PC-3 (cell line): ENCODE measurements around the gene TAF5L. TPM values are rescaled to one million over a fixed set of nuclear protein-coding genes. Genes with fewer than 3 reads are reported as not detected.

Source experiments
- ATAC-seq: fragments of 200-7000 bp; cut with Tn5 transposase; 2 replicates; pipeline ENCODE4 v1.9.1; 2020; ENCODE audit warnings: mild to moderate bottlenecking, moderate library complexity
- BruUV-seq: library from RNA; stranded (reverse); fragments of 400-500 nt; replicated peaks from 2 replicates; lab custom pipeline; 2021; lab: Mats Ljungman, UMichigan
- CTCF ChIA-PET: fragments of 300-600 bp; sonication (Branson Sonifier 250); formaldehyde crosslinking; loops from one replicate; lab custom pipeline; 2022; ENCODE audit warnings: antibody characterized with exemption; lab: Charles Lee
- POLR2A ChIA-PET: fragments of 300-600 bp; sonication (Branson Sonifier 250); formaldehyde crosslinking; loops from one replicate; lab custom pipeline; 2022; ENCODE audit warnings: antibody characterized with exemption; ENCODE audit not compliant: unreplicated experiment; lab: Charles Lee
- DNase-seq: peaks from one replicate; pipeline ENCODE4 v3.0.0-alpha.2; 2015
- H2AFZ ChIP-seq: fragments of 300-600 bp; sonication (generic); 2 replicates; pipeline ENCODE4 v1.6.0; 2016; ENCODE audit warnings: antibody characterized with exemption, low read length
- H3F3A ChIP-seq: fragments of 300-600 bp; sonication (generic); one replicate; pipeline ENCODE4 v1.6.0; 2017; ENCODE audit warnings: antibody characterized with exemption, low read length, control low read depth, mild to moderate bottlenecking; ENCODE audit not compliant: unreplicated experiment
- H3K27ac ChIP-seq: fragments of 300-600 bp; sonication (generic); 2 replicates; pipeline ENCODE4 v1.5.1; 2016; ENCODE audit warnings: mild to moderate bottlenecking, low read length
- H3K27me3 ChIP-seq: fragments of 300-600 bp; sonication (generic); 2 replicates; pipeline ENCODE4 v1.6.1; 2016; ENCODE audit warnings: low read length, mixed read lengths
- H3K36me3 ChIP-seq: fragments of 300-600 bp; sonication (generic); 2 replicates; pipeline ENCODE4 v1.6.1; 2016; ENCODE audit warnings: low read depth, mixed run types, low read length, mixed read lengths
- H3K4me1 ChIP-seq: fragments of 300-600 bp; sonication (generic); 2 replicates; pipeline ENCODE4 v1.5.1; 2016; ENCODE audit warnings: low read length; ENCODE audit not compliant: insufficient read depth
- H3K4me2 ChIP-seq: fragments of 300-600 bp; sonication (generic); 2 replicates; pipeline ENCODE4 v1.6.0; 2016; ENCODE audit warnings: low read length
- H3K4me3 ChIP-seq: fragments of 300-600 bp; sonication (generic); 2 replicates; pipeline ENCODE4 v1.5.1; 2016; ENCODE audit warnings: mild to moderate bottlenecking, low read length, mixed read lengths
- H3K79me2 ChIP-seq: fragments of 300-600 bp; sonication (generic); 2 replicates; pipeline ENCODE4 v1.6.1; 2017; ENCODE audit warnings: low read length, mixed read lengths
- H3K9ac ChIP-seq: fragments of 300-600 bp; sonication (generic); 2 replicates; pipeline ENCODE4 v1.6.0; 2016; ENCODE audit warnings: mild to moderate bottlenecking, low read length
- H3K9me2 ChIP-seq: fragments of 300-600 bp; sonication (generic); replicated peaks from 2 replicates; pipeline ENCODE4 v1.6.1; 2016; ENCODE audit warnings: mixed run types, low read length, mixed read lengths
- H3K9me3 ChIP-seq: fragments of 300-600 bp; sonication (generic); 2 replicates; pipeline ENCODE4 v1.6.1; 2016; ENCODE audit warnings: low read length, mixed read lengths
- H4K20me1 ChIP-seq: fragments of 300-600 bp; sonication (generic); 2 replicates; pipeline ENCODE4 v1.6.1; 2016; ENCODE audit warnings: low read length, mixed read lengths
- CTCF ChIP-seq: fragments of 300-600 bp; sonication (generic); conservative IDR thresholded peaks from 2 replicates; pipeline ENCODE4 v1.5.1; 2017; ENCODE audit warnings: antibody characterized with exemption, low read depth, mild to moderate bottlenecking, low read length
- EZH2 ChIP-seq: fragments of 300-600 bp; sonication (generic); IDR thresholded peaks from one replicate; pipeline ENCODE4 v1.6.1; 2017; ENCODE audit warnings: antibody characterized with exemption, mild to moderate bottlenecking, low read length; ENCODE audit not compliant: unreplicated experiment
- EZH2phosphoT487 ChIP-seq: fragments of 300-600 bp; sonication (generic); IDR thresholded peaks from 2 replicates; pipeline ENCODE4 v1.6.1; 2018; ENCODE audit warnings: mild to moderate bottlenecking, antibody characterized with exemption, low read length, borderline replicate concordance
- intact Hi-C: fragments of 100-400 bp; cut with micrococcal nuclease; formaldehyde crosslinking; loops from 2 replicates; pipeline ENCODE4 v1.9.0; 2023
- total RNA-seq: library from RNA; depleted of rRNA; stranded (reverse); fragments of >200 nt; gene quantifications from 2 replicates; pipeline ENCODE4 v1.2.3, GENCODE V29; 2014

TAF5L gene
- total RNA-seq, 1 experiment from 2014 or later, result 24.2 TPM

GRCh38 chr1:229558460-229559335 is 67.2 kb downstream of the TAF5L start, which contains the start of gene ABCB10:
TSS of gene ABCB10 (minus strand) at chr1:229558707. CDS start at chr1:229558652, 55 bp downstream.
- BruUV-seq, result no TSS peak
- Histone ChIP-seq H3F3A (no peaks in the 10 kb centered on the region), H3K79me2 (peaks cover 41% of the 10 kb centered on the region), H2AFZ (peak within 1 kb of the TSS; percentile 94), H3K9ac (peak within 1 kb of the TSS; percentile 79), H3K27ac (peak within 1 kb of the TSS; percentile 43), H3K27me3 (no peaks in the 10 kb centered on the region), H3K4me1 (peaks cover 23% of the 10 kb centered on the region), H3K9me3 (no peaks in the 10 kb centered on the region), H3K4me2 (peak within 1 kb of the TSS; percentile 95), H4K20me1 (no peaks in the 10 kb centered on the region), H3K4me3 (peak within 1 kb of the TSS; percentile 91), H3K9me2 (no peaks in the 10 kb centered on the region), H3K36me3 (no peaks in the 10 kb centered on the region)
- ATAC-seq (peak; percentile 86), DNase-seq (peak; percentile 100)
- intact Hi-C loops, result loop anchor here (1.0 to 2.0 kb wide), 3 partner anchors 50 to 752 kb away; partner anchors contain the start of genes NUP133, TAF5L and URB2
- POLR2A ChIA-PET, result interaction anchor here (0.5 to 1.4 kb wide), 5 partner anchors 51 to 546 kb away, joined by 3 to 26 read pairs (median 3); partner anchors contain the start of gene NUP133
- CTCF ChIA-PET, result interaction anchor here (0.5 to 1.6 kb wide), 8 partner anchors 12 to 325 kb away, joined by 3 to 18 read pairs (median 4); partner anchors contain the start of gene CCSAP
- TF ChIP-seq EZH2phosphoT487 (no peak), CTCF (peak; percentile 93)

- POLR2A ChIA-PET, result no interaction called here
- ATAC-seq (peak; percentile 30), DNase-seq (peak; percentile 43)
- H3K4me3 ChIP-seq, result peak overlapping the region; percentile 91
- H3K4me2 ChIP-seq, result peak overlapping the region; percentile 85
- H4K20me1 ChIP-seq, result no peaks in the 10 kb centered on the region
- no peaks in the 10 kb centered on the region for H3K36me3 ChIP-seq
- H2AFZ ChIP-seq, result peak overlapping the region; percentile 93
- H3K27me3 ChIP-seq, result no peaks in the 10 kb centered on the region
- H3K9ac ChIP-seq, result peak overlapping the region; percentile 79
- CTCF ChIA-PET, result interaction anchor here (1.5 to 1.6 kb wide), 2 partner anchors 21 to 67 kb away, joined by 4 to 18 read pairs; no protein-coding TSS in a partner anchor
- no peak overlapping the region for H3K27ac ChIP-seq
- no peaks in the 10 kb centered on the region for H3F3A ChIP-seq
- H3K9me3 ChIP-seq, result no peaks in the 10 kb centered on the region
- no TSS peak for BruUV-seq
- H3K79me2 ChIP-seq, result peaks cover 46% of the 10 kb centered on the region
- TF ChIP-seq EZH2phosphoT487, result no peak
- no peak for TF ChIP-seq EZH2
- no peak for TF ChIP-seq CTCF
- no peaks in the 10 kb centered on the region for H3K9me2 ChIP-seq
- intact Hi-C loops, result loop anchor here (2.0 kb wide), 1 partner anchor 49 kb away; the partner anchor contains the start of gene NUP133
- H3K4me1 ChIP-seq, result peaks cover 23% of the 10 kb centered on the region
Observed at GRCh38 chr1:229557913-229558414, 68.0 kb downstream of the TAF5L start.
